Breast epithelium (tissue), 3 donors: Measurements from ENCODE around the gene GPR153.

Experiments
- CTCF ChIP-seq, 3 donors: fragments of 450-650 bp; IDR thresholded peaks; one replicate each; pipeline ENCODE4 v1.5.1; 2016 to 2017; ENCODE audit warnings: antibody characterized with exemption in 3 of 3, mild to moderate bottlenecking in 3 of 3, moderate library complexity in 3 of 3
- POLR2A ChIP-seq: fragments of 450-650 bp; IDR thresholded peaks from one replicate; pipeline ENCODE4 v1.6.1; 2016; ENCODE audit warnings: antibody characterized with exemption, mild to moderate bottlenecking, moderate library complexity

DNA sequence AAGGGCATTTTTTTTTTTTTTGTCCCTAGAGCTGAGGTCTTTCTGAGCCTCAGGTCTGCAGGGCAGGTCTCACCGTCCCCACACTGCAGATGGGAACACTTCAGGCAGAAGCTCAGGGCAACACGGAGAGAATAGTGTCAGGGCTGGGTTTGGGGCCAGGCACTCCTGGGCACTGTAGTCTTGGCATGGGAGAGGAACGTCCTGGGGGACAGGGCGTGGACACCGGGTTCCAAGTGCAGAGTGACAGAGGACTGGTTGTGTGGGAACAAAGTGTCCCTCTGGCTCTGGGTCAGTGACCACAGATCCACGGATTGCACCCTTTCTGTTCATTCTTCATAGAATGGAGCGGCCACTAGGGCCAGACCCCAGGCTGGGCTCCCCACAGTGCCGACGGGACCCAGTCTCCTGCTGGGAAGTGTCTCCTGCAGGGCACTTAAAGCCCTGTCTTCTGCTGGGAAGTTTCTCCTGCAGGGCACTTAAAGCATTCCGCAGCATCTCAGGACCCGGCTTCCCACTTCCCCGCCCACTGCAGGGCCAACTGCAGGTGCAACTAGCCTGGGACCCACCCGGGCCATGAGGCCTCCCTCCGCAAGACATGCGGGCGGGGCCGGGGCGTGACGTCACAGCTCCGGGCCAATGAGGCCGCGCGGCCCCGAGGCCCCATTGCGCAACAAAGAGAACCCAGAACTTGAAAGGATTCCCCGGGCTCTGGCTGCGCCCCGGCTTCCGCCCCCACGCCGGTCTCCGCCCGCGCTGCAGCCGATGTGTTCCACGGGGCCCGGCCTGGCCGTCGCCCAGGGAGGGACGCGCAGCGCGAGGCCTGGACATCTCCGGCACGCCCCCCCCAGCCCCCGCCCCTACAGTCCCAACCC lies 1.2 kb downstream of the GPR153 start:
- TF ChIP-seq CTCF (IDR thresholded peaks at IDR 0.05) (no peak), POLR2A (no peak)
